K562 (cell line): Measurements from ENCODE around the gene PRKAR2B. TPM values are rescaled to one million over a fixed set of nuclear protein-coding genes. Genes with fewer than 3 reads are reported as not detected.

Source experiments
- ATAC-seq: fragments of 200-7000 bp; cut with Tn5 transposase; 3 replicates; pipeline ENCODE4 v1.9.1; 2020; ENCODE audit warnings: moderate library complexity
- BruUV-seq: library from RNA; stranded (reverse); fragments of 400-500 nt; replicated peaks from 2 replicates; lab custom pipeline; 2021; lab: Mats Ljungman, UMichigan
- CTCF ChIA-PET: fragments of 300-600 bp; formaldehyde crosslinking; extraction: SDS; loops from one replicate; lab custom pipeline; 2021; ENCODE audit warnings: low intra/inter-chr PET ratio; lab: Yijun Ruan, JAX
- POLR2A ChIA-PET: fragments of 300-600, 350-650 bp; sonication (Branson Sonifier 250); formaldehyde crosslinking; extraction: SDS; loops from one replicate; lab custom pipeline; 2021; ENCODE audit warnings: antibody characterized with exemption, inconsistent platforms; lab: Yijun Ruan, JAX
- DNase-seq, 4 experiments: peaks; one replicate each; pipeline versions ENCODE4 v3.0.0 to v3.0.0-alpha.2; 2011 to 2018; ENCODE audit warnings: low spot score in 3 of 4, mixed read lengths in 3 of 4; ENCODE audit errors: extremely low read depth in 1 of 4
- FAIRE-seq: peaks from 2 replicates; lab custom pipeline; 2011; peaks lifted over from hg19 to GRCh38; lab: Jason Lieb, UNC
- H2AFZ ChIP-seq: 2 replicates; pipeline ENCODE4 v1.6.0; 2011; ENCODE audit warnings: low read depth, low read length, control low read depth, inconsistent platforms
- H3K27ac ChIP-seq: fragments of 200-600 bp; 3 replicates; pipeline ENCODE4 v1.8.0; 2011; ENCODE audit warnings: low read depth, mild to moderate bottlenecking, control low read depth, inconsistent platforms, low read length, moderate library complexity, mixed read lengths; ENCODE audit errors: extremely low read depth
- H3K27me3 ChIP-seq, 2 experiments: fragments of 300-600 bp in 1 of 2; 2 replicates in 1 of 2; 3 replicates in 1 of 2; pipeline versions ENCODE4 v1.6.0 to v1.8.0; 2011; ENCODE audit warnings: inconsistent platforms in 2 of 2, low read length in 2 of 2, mild to moderate bottlenecking in 1 of 2, mixed read lengths in 1 of 2, moderate library complexity in 1 of 2; ENCODE audit not compliant: control insufficient read depth in 2 of 2, insufficient read depth in 2 of 2
- H3K36me3 ChIP-seq: fragments of 300-600 bp; 3 replicates; pipeline ENCODE4 v1.8.0; 2011; ENCODE audit warnings: mild to moderate bottlenecking, low read length, inconsistent platforms; ENCODE audit not compliant: control insufficient read depth, insufficient read depth
- H3K4me1 ChIP-seq, 2 experiments: fragments of 200-600 bp in 1 of 2; replicated peaks in 1 of 2; 2 replicates in 1 of 2; 3 replicates in 1 of 2; pipeline versions ENCODE4 v1.5.1 to v1.8.0; 2011; ENCODE audit warnings: inconsistent platforms in 2 of 2, low read length in 2 of 2, mild to moderate bottlenecking in 1 of 2, mixed read lengths in 1 of 2, moderate library complexity in 1 of 2; ENCODE audit not compliant: control insufficient read depth in 2 of 2, insufficient read depth in 2 of 2
- H3K4me2 ChIP-seq: 2 replicates; pipeline ENCODE4 v1.6.1; 2011; ENCODE audit warnings: low read length, control low read depth, inconsistent platforms, mixed read lengths; ENCODE audit not compliant: insufficient read depth
- H3K4me3 ChIP-seq: fragments of 200-600 bp; sonication (generic), shearing (Covaris generic); 2 replicates; pipeline ENCODE4 v1.5.1; 2016; ENCODE audit warnings: control low read depth, inconsistent platforms
- H3K79me2 ChIP-seq: fragments of 200-600 bp; 3 replicates; pipeline ENCODE4 v1.8.0; 2011; ENCODE audit warnings: low read length, inconsistent platforms; ENCODE audit not compliant: control insufficient read depth, insufficient read depth
- H3K9ac ChIP-seq, 2 experiments: 2 replicates each; pipeline versions ENCODE4 v1.6.0 to v1.6.1; 2011; ENCODE audit warnings: low read depth in 2 of 2, low read length in 2 of 2, control low read depth in 1 of 2, inconsistent platforms in 1 of 2, mild to moderate bottlenecking in 1 of 2, mixed read lengths in 1 of 2; ENCODE audit not compliant: insufficient read depth in 1 of 2
- H3K9me1 ChIP-seq: one replicate; pipeline ENCODE4 v1.6.0; 2011; ENCODE audit warnings: inconsistent platforms, mild to moderate bottlenecking, low read length, moderate library complexity; ENCODE audit not compliant: control insufficient read depth, insufficient read depth
- H3K9me3 ChIP-seq: replicated peaks from 2 replicates; pipeline ENCODE4 v1.5.1; 2011; ENCODE audit warnings: low read depth, low read length, inconsistent platforms; ENCODE audit not compliant: control insufficient read depth, insufficient read depth
- H4K20me1 ChIP-seq: replicated peaks from 2 replicates; pipeline ENCODE4 v1.6.1; 2011; ENCODE audit warnings: low read length, inconsistent platforms, mixed read lengths; ENCODE audit not compliant: control insufficient read depth, insufficient read depth
- CBFA2T3 ChIP-seq: fragments of 450-650 bp; IDR thresholded peaks from 2 replicates; pipeline ENCODE4 v1.6.1; 2017
- CCAR2 ChIP-seq: fragments of 200-400 bp; formaldehyde crosslinking; IDR thresholded peaks from 2 replicates; pipeline ENCODE4 v1.6.1; 2017; ENCODE audit warnings: mild to moderate bottlenecking, low read depth, low read length
- CXXC5 ChIP-seq: fragments of 250-450 bp; sonication (Bioruptor Pico); IDR thresholded peaks from 2 replicates; pipeline ENCODE4 v1.8.0; 2022; ENCODE audit warnings: inconsistent platforms, mild to moderate bottlenecking, moderate library complexity
- EHMT2 ChIP-seq: fragments of 450-650 bp; IDR thresholded peaks from 2 replicates; pipeline ENCODE4 v1.6.1; 2018; ENCODE audit warnings: antibody characterized with exemption
- HDAC1 ChIP-seq, 2 experiments: fragments of 450-650 bp; IDR thresholded peaks; 2 replicates each; pipeline ENCODE4 v1.6.1; 2016 to 2017; ENCODE audit warnings: inconsistent platforms in 1 of 2, mild to moderate bottlenecking in 1 of 2, moderate library complexity in 1 of 2
- HDAC2 ChIP-seq: fragments of 450-650 bp; IDR thresholded peaks from 2 replicates; pipeline ENCODE4 v1.6.1; 2016; ENCODE audit warnings: mild to moderate bottlenecking
- HLTF ChIP-seq: fragments of 450-650 bp; IDR thresholded peaks from 2 replicates; pipeline ENCODE4 v1.6.1; 2016
- HNRNPUL1 ChIP-seq: fragments of 200-400 bp; formaldehyde crosslinking; IDR thresholded peaks from 2 replicates; pipeline ENCODE4 v1.6.1; 2017; ENCODE audit warnings: low read length
- ILF3 ChIP-seq: fragments of 450-650 bp; IDR thresholded peaks from 2 replicates; pipeline ENCODE4 v1.6.1; 2018; ENCODE audit warnings: antibody characterized with exemption, mild to moderate bottlenecking, moderate library complexity, borderline replicate concordance
- KDM1A ChIP-seq, 2 experiments: fragments of 450-650 bp; IDR thresholded peaks; 2 replicates each; pipeline ENCODE4 v1.6.1; 2016; ENCODE audit warnings: mild to moderate bottlenecking in 2 of 2
- MEIS2 ChIP-seq: fragments of 450-650 bp; IDR thresholded peaks from 2 replicates; pipeline ENCODE4 v1.6.1; 2014; ENCODE audit warnings: mild to moderate bottlenecking; ENCODE audit not compliant: partially characterized antibody
- MYNN ChIP-seq, 2 experiments: sonication (generic); formaldehyde crosslinking in 1 of 2; IDR thresholded peaks; 2 replicates each; pipeline versions ENCODE4 v1.5.0 to v1.6.1; 2016 to 2020; ENCODE audit warnings: antibody characterized with exemption in 1 of 2, missing genetic modification reagents in 1 of 2
- NCOR1 ChIP-seq: fragments of 450-650 bp; IDR thresholded peaks from 2 replicates; pipeline ENCODE4 v1.6.1; 2016; ENCODE audit warnings: mild to moderate bottlenecking, moderate library complexity
- NFIC ChIP-seq: fragments of 450-650 bp; IDR thresholded peaks from 2 replicates; pipeline ENCODE4 v1.6.1; 2017; ENCODE audit warnings: mild to moderate bottlenecking, inconsistent platforms
- NR2C1 ChIP-seq, 2 experiments: fragments of 450-650 bp; IDR thresholded peaks; 2 replicates each; pipeline ENCODE4 v1.6.1; 2017; ENCODE audit warnings: mild to moderate bottlenecking in 2 of 2, antibody characterized with exemption in 1 of 2, inconsistent platforms in 1 of 2, missing compliant biosample characterization in 1 of 2, missing genetic modification characterization in 1 of 2
- NR2C2 ChIP-seq, 2 experiments: fragments of 200-800 bp in 1 of 2; sonication (Bioruptor generic) in 1 of 2; sonication (generic) in 1 of 2; formaldehyde crosslinking in 1 of 2; IDR thresholded peaks; 2 replicates each; pipeline versions ENCODE4 v1.6.1 to v1.8.0; 2016 to 2022; ENCODE audit warnings: mild to moderate bottlenecking in 1 of 2, missing compliant biosample characterization in 1 of 2, missing genetic modification characterization in 1 of 2, missing genetic modification reagents in 1 of 2
- SMAD4 ChIP-seq: fragments of 250-450 bp; sonication (Bioruptor Pico); conservative IDR thresholded peaks from 2 replicates; pipeline ENCODE4 v1.8.0; 2021; ENCODE audit warnings: inconsistent platforms, mild to moderate bottlenecking, moderate library complexity
- SRSF9 ChIP-seq: fragments of 200-400 bp; formaldehyde crosslinking; IDR thresholded peaks from 2 replicates; pipeline ENCODE4 v1.6.1; 2017; ENCODE audit warnings: low read depth, low read length, borderline replicate concordance
- ZNF24 ChIP-seq: fragments of 450-650 bp; IDR thresholded peaks from 2 replicates; pipeline ENCODE4 v1.6.1; 2016
- ZNF354B ChIP-seq: fragments of 250-450 bp; sonication (Bioruptor Pico); IDR thresholded peaks from 2 replicates; pipeline ENCODE4 v1.4.0; 2020
- ZNF384 ChIP-seq: IDR thresholded peaks from 2 replicates; pipeline ENCODE4 v1.6.1; 2012; ENCODE audit warnings: low read depth, low read length, improper control_type of control experiment
- WGBS: fragments of 100-300 bp; shearing (Covaris generic); methylation state at CpG from one replicate; pipeline ENCODE4 v1.1.6; 2016; ENCODE audit warnings: low coverage, mixed read lengths; ENCODE audit not compliant: insufficient coverage; ENCODE audit errors: missing lambda C conversion rate; 5-methylcytosine and 5-hydroxymethylcytosine counted together
- in situ Hi-C: fragments of 300-500 bp; cut with MboI; formaldehyde crosslinking; loops from 4 replicates; pipeline ENCODE4 v1.15.0; 2018; ENCODE audit warnings: inconsistent platforms, mixed read lengths
- intact Hi-C: fragments of 100-400 bp; cut with micrococcal nuclease; formaldehyde crosslinking; loops from 2 replicates; pipeline ENCODE4 v1.14.2; 2022
- polyA plus RNA-seq, 8 experiments: library from polyadenylated mRNA; depleted of rRNA in 4 of 8; stranded (reverse) in 5 of 8; unstranded in 3 of 8; fragments of >200 nt; fragmentation: Nextera tagmentation in 2 of 8; fragmentation: Illumina TruSeq in 1 of 8; extraction: Ambion mirVana in 2 of 8; extraction: Trizol in 1 of 8; gene quantifications; 2 replicates each; pipeline versions ENCODE4 v1.2.1 to v1.2.3, GENCODE V29; 2011 to 2014; ENCODE audit warnings: inconsistent platforms in 1 of 8, missing spikeins in 1 of 8
- total RNA-seq, 7 experiments: library from RNA; depleted of rRNA in 6 of 7; stranded (reverse); fragments of >200 nt in 6 of 7; fragmentation: Illumina TruSeq in 2 of 7; extraction: Trizol in 2 of 7; gene quantifications; 2 replicates each; pipeline versions ENCODE4 v1.2.1 to v1.2.3, GENCODE V29; 2011 to 2021; ENCODE audit warnings: low replicate concordance in 1 of 7

PRKAR2B gene
- total and polyA plus RNA-seq, 9 of the 15 experiments (the other 6 are each of a cell fraction or from before 2014, with no cell fraction given) = 59.0 to 173 (median 129) TPM

GRCh38 chr7:107118109-107118900, 73.8 kb downstream of the PRKAR2B start:
- 24% methylated on average over 5 of the region's 5 CpGs for WGBS
- Histone ChIP-seq H4K20me1 (0 out of 2 replicates have a peak, but pooled peaks cover 7% of the 10 kb centered on the region), H3K79me2 (peaks cover 96% of the 10 kb centered on the region), H3K9me1 (no peaks in the 10 kb centered on the region), H3K9me3 (no peaks in the 10 kb centered on the region), H3K27me3 (no peaks in the 10 kb centered on the region), H3K4me2 (no peak overlapping the region), H2AFZ (no peak overlapping the region), H3K9ac (no peak overlapping the region), H3K4me1 (peaks cover 0 to 31% of the 10 kb centered on the region in 2 experiments; a peak in 3 of 5 replicates), H3K36me3 (peaks cover 13% of the 10 kb centered on the region; the same call in 2 of the 3 replicates), H3K4me3 (no peak overlapping the region), H3K27ac (no peak overlapping the region)
- no peak; the same call in 2 of the 3 replicates for ATAC-seq
- in situ Hi-C loops (no loop called here), intact Hi-C loops (loop anchor here (5.0 kb wide), 1 partner anchor 71 kb away; no protein-coding TSS in a partner anchor)
- BruUV-seq = no TSS peak
- ChIA-PET POLR2A (interaction anchor here (0.7 to 1.4 kb wide), 7 partner anchors 13 to 356 kb away, joined by 3 to 4 read pairs (median 4); no protein-coding TSS in a partner anchor), CTCF (no interaction called here)
- TF ChIP-seq MEIS2 = peak; percentile 52
- TF ChIP-seq NFIC = peak; percentile 90
- peak; percentile 90 to 92 for TF ChIP-seq KDM1A (IDR thresholded peaks at IDR 0.05)
- no peak for TF ChIP-seq ZNF354B (CRISPR knock-in tag)
- no peak for TF ChIP-seq NR2C2 (CRISPR knock-in tag; IDR thresholded peaks at IDR 0.05)
- peak; percentile 67 for TF ChIP-seq NR2C2 (tag; IDR thresholded peaks at IDR 0.05)
- TF ChIP-seq SMAD4 (CRISPR knock-in tag) = peak; percentile 45; the same call in 1 of the 2 replicates
- no peak for TF ChIP-seq ILF3
- 0 out of 2 replicates have a peak, but pooled peaks have one; percentile 39 for TF ChIP-seq EHMT2
- TF ChIP-seq SRSF9 = no peak
- no peak for TF ChIP-seq HNRNPUL1
- 0 out of 2 replicates have a peak, but pooled peaks have one; percentile 38 for TF ChIP-seq NR2C1 (IDR thresholded peaks at IDR 0.05)
- TF ChIP-seq NR2C1 (tag; IDR thresholded peaks at IDR 0.05) = peak; percentile 55; the same call in 1 of the 2 replicates
- 0 out of 2 replicates have a peak, but pooled peaks have one; percentile 21 for TF ChIP-seq HLTF
- peak; percentile 97 for TF ChIP-seq ZNF24
- no peak for TF ChIP-seq CCAR2
- TF ChIP-seq NCOR1 = peak; percentile 6; the same call in 1 of the 2 replicates
- peak; percentile 46; the same call in 1 of the 2 replicates for TF ChIP-seq ZNF384
- TF ChIP-seq CBFA2T3 = peak; percentile 61
- no peak for TF ChIP-seq MYNN (IDR thresholded peaks at IDR 0.05)
- no peak for TF ChIP-seq MYNN (CRISPR knock-in tag; IDR thresholded peaks at IDR 0.05)
- 0 out of 2 replicates have a peak, but pooled peaks have one; percentile 33 for TF ChIP-seq CXXC5 (CRISPR knock-in tag)
- TF ChIP-seq HDAC2 = peak; percentile 11; the same call in 1 of the 2 replicates
- TF ChIP-seq HDAC1 (IDR thresholded peaks at IDR 0.05) = peak in 1 of 2 experiments; percentile 78; a peak in 2 of 4 replicates
- DNase-seq = peak in 1 of 4 experiments; percentile 56
- FAIRE-seq = peak; percentile 11
